HG03045 (cell line): ENCODE results near the gene METTL27.
A peak's percentile ranks its signal among the peaks of the same experiment; 100 is the strongest.
"Not testable (repeated sequence)": the region's sequence is repeated elsewhere in the genome, so short reads cannot be mapped to it uniquely, and the experiment has no call there.

Source experiments
- ATAC-seq: cut with Tn5 transposase; IDR thresholded peaks from one replicate; pipeline ENCODE4 v1.9.1; 2021; ENCODE audit warnings: mild to moderate bottlenecking, moderate library complexity; ENCODE audit not compliant: unreplicated experiment

The METTL27 gene

GRCh38 chr7:73870041-73870492 is 27.8 kb upstream of the METTL27 start:
- no peak for ATAC-seq

- no peak for ATAC-seq
Measured at GRCh38 chr7:73869011-73869798, 26.9 kb upstream of the METTL27 start.

- no peak for ATAC-seq
Measured at GRCh38 chr7:73866446-73866767, 24.1 kb upstream of the METTL27 start.

- ATAC-seq, result no peak
Measured at GRCh38 chr7:73865738-73866445, 23.6 kb upstream of the METTL27 start.

GRCh38 chr7:73864981-73865711 is 22.8 kb upstream of the METTL27 start:
- no peak for ATAC-seq

- ATAC-seq, result no peak
Measured at GRCh38 chr7:73861305-73861704, 19.0 kb upstream of the METTL27 start.

GRCh38 chr7:73860859-73861258 is 18.5 kb upstream of the METTL27 start, which contains the start of gene TMEM270:
TMEM270 (plus strand) TSS chr7:73861159; CDS start chr7:73861195, 36 bp downstream.
- ATAC-seq, result no peak

- ATAC-seq, result no peak
Measured at GRCh38 chr7:73858807-73859206, 16.5 kb upstream of the METTL27 start.

- ATAC-seq, result no peak
Measured at GRCh38 chr7:73856941-73857340, 14.6 kb upstream of the METTL27 start.

- no peak for ATAC-seq
Measured at GRCh38 chr7:73852500-73852899, 10.2 kb upstream of the METTL27 start.

- peak; percentile 83 for ATAC-seq
Measured at GRCh38 chr7:73851410-73852338, 9.4 kb upstream of the METTL27 start.

- no peak for ATAC-seq
Measured at GRCh38 chr7:73850781-73851207, 8.5 kb upstream of the METTL27 start.

GRCh38 chr7:73847941-73848723 is 5.8 kb upstream of the METTL27 start:
- ATAC-seq, result no peak

GRCh38 chr7:73845701-73846195 is 3.4 kb upstream of the METTL27 start:
- not testable (repeated sequence) for ATAC-seq

GRCh38 chr7:73844848-73845460 is 2.6 kb upstream of the METTL27 start:
- no peak for ATAC-seq

- ATAC-seq, result no peak
Measured at GRCh38 chr7:73844131-73844547, 1.8 kb upstream of the METTL27 start.

GRCh38 chr7:73841689-73842066 is 638 bp downstream of the METTL27 start:
- no peak for ATAC-seq

- no peak for ATAC-seq
Measured at GRCh38 chr7:73840715-73841379, 1.5 kb downstream of the METTL27 start.
